ENCODE results near the gene DUSP22.
"Not testable (repeated sequence)": the region's sequence is repeated elsewhere in the genome, so short reads cannot be mapped to it uniquely, and the experiment has no call there.

The DUSP22 gene

DNA sequence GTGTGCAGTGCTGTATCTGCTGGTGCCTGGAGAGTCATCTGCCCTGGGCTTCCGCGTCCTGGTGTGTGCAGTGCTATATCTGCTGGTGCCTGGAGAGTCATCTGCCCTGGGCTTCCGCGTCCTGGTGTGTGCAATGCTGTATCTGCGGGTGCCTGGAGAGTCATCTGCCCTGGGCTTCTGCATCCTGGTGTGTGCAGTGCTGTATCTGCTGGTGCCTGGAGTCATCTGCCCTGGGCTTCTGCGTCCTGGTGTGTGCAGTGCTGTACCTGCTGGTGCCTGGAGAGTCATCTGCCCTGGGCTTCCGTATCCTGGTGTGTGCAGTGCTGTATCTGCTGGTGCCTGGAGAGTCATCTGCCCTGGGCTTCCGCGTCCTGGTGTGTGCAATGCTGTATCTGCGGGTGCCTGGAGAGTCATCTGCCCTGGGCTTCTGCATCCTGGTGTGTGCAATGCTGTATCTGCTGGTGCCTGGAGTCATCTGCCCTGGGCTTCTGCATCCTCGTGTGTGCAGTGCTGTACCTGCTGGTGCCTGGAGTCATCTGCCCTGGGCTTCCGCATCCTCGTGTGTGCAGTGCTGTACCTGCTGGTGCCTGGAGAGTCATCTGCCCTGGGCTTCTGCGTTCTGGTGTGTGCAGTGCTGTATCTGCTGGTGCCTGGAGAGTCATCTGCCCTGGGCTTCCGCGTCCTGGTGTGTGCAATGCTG is 33.0 kb downstream of the DUSP22 start:
- DNase-seq = not testable (repeated sequence)

DNA sequence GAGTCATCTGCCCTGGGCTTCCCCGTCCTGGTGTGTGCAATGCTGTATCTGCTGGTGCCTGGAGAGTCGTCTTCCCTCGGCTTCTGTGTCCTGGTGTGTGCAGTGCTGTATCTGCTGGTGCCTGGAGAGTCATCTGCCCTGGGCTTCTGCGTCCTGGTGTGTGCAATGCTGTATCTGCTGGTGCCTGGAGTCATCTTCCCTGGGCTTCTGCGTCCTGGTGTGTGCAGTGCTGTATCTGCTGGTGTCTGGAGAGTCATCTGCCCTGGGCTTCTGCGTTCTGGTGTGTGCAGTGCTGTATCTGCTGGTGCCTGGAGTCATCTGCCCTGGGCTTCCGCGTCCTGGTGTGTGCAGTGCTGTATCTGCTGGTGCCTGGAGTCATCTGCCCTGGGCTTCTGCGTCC is 33.8 kb downstream of the DUSP22 start:
- not testable (repeated sequence) for DNase-seq

DNA sequence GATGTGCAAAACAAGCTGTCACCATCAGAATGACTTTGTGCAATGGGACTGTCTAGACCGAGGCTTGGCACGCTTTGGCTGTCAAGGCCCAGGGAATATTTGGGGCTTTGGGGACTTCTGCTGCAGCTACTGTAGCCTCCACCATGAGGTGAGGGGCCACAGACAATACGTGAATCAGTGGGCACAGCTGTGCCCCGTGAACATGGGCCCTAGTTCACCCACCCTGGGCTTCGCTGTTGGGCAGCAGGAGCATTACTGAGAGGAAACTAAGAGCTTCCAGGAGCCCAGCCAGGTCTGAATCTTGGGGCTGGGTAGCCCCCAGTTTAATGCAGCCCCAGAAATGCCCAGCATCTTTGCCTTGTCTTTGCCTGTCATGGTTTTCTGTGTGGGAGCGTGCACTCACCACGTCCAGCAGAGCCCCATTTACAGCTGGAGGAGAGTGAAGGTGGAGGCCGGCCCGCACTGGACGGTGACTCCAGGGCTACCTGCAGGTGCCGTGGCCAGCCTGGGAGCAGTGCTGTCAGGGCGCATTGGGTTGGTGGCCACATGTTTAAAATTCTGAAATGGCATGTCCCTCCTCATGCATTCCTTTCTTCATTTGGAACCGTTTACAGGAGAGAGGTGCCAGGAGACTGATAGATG is 34.7 kb downstream of the DUSP22 start:
- no peak for DNase-seq

DNA sequence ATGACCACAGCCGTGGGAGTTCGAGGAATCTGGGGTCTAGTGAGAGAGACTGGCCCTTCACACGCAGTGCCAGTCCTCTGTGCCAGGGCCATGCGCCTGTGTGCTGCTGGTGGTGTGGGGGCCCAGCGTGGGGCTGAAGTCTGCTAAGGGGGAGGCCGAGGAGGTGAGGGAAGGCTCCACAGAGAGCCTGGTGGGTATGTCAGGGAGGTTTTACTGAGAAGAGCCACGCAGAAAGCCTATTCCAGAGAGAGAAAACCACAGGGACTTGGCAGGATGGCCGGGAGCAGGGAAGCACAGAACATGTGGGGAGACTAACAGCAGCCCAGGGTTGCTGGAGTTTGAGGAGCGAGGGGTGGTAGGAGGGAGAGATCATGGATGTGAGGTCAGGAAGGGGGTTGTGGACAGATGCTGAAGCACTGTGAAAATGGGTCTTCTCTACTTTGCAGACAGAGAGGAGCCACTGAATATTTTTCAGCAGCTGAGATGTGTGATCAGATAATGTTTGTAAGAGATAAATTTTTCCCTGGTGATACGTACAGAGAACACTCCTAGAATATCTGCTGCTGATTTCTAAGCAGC is 35.3 kb downstream of the DUSP22 start:
- DNase-seq = no peak

DNA sequence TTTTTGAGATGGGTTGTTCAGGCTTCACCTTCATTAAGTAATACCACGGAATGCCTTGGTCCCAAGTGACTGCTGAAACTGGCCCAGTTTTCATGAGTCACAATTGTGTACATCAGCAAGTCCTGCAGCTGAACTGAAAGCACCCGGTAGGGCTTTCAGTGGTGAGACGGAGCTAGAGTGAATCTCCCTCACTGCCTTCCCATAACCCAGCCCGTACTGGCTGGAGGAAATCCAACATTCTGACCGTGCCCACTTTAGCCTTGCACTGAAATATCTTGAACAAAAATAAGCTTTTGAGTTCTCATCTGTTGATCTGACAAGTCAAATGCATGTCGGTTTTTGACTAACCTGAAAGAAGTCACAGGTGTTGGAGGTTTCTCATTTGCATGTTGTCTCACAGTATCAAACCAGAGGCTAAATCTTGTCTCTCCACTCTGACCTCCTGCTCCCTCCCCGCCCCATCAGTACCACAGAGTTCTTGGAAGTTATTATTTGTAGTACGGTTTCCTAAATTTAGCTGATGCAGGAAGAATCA is 35.9 kb downstream of the DUSP22 start:
- DNase-seq = peak; percentile 68

DNA sequence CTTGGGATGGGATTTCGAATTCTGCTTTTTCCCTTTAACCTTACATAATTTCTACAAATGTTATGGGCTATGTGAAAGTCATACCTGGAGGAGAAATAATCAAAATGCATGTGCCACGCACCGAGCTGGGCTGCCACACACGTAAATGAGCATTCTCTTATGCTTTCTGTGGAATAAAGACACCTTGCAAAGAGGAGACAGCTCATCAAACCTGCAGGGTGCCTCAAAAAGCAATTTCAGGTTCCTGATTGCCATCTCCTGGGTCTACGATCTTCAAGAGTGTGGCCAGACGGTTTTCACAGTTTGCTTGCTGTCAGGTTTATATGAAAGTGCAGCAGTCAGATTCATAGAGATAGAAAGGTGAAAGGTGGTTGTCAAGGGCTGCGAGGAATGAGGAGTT is 36.6 kb downstream of the DUSP22 start:
- DNase-seq = no peak

DNA sequence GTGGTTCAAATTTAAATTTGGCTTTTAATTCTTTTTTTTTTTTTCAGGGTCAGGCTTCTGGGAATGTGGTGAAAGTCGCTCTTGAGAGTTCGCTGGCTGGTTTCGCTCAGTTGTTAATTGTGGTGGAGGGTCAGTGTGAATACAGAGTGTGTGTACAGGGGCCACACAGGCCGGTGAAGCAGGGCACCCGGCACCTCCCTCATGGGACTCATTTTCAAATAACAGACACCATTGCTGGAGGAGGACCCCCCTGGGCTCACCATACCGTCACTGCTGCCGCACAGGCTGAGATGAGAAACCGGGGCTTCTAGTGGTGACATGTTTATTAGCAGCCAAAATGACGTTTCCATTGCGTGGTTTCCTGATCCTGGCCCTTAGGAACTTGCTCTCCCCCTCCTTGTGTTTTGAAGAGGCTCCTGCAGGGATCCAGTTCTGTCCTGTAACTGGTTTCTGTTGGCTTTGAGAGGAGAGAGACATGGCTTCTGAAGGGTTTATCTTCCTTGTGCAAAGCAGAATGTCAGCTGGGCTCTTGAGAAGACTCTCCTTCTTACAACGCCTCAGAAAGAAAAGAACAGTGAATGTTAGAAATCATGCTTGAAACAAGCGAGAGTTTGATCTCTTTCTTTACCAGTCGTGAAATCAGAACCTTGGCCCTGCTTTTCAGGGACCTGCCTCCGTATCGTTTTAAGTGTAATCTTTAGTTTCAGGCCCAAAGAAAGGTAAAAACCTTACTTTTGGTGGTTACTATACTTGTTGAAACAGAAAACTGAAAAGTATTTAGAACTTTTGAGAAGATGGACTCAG is 37.8 kb downstream of the DUSP22 start:
- DNase-seq = no peak

DNA sequence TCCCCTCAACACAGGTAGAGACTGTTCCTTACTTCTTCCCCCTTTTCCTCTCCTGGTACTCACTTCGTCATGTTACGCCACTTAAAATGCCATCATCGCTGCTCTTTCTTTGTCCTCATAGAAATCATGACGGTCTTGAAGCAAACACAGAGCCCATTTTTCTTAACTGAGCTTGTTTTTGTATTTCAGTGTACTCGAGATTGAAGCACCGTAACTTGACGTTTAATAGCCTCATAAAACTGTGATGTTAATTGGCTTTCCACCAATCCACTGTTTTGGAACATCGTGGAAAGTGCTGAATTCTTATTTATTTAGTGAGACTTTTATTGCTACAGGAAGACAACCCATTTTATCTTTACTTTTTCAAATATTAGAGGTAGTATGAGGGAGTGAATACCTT is 38.7 kb downstream of the DUSP22 start:
- no peak for DNase-seq

DNA sequence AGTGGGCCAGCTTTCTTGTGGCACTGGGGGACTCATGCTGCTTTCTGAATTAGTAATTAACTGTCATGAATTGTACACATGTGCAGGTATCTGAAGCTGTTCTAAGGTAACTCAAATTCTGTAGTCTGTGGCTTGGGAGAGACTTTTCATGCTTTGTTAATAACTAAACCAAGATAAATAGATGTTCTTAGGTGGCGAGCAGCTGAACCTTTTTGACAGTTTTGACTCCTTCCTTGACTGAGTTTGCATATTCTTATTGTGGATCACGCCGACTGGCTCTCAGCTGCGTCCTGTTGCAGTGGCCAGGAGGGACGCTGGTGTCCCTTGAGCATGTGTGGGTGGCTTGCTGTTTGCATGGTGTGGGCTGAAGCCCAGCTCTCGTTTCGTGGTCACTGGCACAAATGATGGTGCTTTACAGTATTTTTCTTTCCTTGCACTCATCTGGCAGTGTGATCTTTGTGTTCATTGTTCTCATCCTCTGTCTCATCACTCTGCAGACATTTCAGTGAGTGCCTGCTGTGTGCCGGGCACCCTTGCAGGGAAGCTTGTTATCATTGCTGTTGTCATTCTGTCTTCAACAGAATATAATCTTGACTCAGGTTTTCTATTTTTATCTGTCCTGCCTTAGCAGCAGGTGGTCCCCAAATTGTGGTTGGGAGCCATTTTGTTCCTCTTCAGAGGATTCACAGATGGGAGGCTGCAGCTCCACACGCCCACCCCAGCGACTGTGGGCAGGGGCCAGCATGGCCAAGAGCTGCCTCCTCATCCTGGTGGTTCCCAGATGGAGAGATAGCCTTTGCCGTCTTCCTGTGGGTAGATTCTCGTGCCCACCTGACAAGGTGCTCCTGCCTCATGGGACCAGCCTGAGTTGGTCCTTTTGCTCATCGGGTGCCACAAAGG is 39.6 kb downstream of the DUSP22 start:
- DNase-seq = peak; percentile 48

DNA sequence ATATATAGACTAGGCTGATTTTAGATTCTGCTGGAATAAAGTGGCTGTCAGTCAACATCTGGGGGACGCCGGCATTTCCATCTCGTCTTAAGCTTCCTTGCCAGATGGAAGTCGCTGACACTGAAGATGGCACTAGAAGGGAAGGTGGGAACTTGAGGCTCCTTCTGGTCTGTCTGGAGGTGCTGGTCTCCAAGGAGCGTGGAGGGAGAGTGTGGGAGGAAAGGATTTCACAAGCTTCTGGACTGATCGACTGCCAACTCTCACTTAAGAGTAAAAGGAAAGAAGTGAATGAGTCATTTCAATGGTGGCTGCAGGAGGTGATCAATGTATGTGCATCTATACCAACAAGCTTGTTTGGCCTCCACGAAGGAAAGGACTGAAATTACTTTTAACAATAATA is 40.4 kb downstream of the DUSP22 start:
- DNase-seq = peak; percentile 35

DNA sequence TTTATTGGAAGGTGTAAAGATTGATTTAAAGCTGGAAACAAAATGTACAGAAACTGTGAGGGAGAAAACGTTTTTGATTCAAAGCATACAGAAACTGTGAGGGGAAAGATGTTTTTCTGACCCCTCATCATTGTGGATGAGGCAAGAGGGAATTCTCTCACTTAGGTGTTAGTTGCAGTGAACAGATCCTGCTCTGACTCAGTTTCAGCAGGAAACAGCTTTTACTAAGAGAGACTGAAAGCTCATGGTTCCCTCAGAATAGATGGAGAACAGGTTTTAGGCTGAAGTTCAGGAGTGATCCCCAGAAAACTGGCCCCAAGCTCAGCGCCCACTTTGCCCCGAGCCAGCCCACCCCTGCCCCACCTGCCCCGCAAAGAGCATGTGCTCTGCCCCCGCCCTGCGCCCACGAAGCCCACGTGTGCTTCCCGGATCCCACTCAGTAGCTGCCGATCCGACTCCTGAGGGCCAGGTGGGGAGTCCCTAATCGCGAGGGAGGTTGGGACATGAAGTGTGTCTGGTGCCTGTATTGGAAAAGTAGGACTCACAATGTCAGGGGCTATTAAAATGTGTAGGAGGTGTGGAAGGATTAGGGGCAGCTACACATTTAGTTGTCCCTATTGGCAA is 41.2 kb downstream of the DUSP22 start:
- no peak for DNase-seq

DNA sequence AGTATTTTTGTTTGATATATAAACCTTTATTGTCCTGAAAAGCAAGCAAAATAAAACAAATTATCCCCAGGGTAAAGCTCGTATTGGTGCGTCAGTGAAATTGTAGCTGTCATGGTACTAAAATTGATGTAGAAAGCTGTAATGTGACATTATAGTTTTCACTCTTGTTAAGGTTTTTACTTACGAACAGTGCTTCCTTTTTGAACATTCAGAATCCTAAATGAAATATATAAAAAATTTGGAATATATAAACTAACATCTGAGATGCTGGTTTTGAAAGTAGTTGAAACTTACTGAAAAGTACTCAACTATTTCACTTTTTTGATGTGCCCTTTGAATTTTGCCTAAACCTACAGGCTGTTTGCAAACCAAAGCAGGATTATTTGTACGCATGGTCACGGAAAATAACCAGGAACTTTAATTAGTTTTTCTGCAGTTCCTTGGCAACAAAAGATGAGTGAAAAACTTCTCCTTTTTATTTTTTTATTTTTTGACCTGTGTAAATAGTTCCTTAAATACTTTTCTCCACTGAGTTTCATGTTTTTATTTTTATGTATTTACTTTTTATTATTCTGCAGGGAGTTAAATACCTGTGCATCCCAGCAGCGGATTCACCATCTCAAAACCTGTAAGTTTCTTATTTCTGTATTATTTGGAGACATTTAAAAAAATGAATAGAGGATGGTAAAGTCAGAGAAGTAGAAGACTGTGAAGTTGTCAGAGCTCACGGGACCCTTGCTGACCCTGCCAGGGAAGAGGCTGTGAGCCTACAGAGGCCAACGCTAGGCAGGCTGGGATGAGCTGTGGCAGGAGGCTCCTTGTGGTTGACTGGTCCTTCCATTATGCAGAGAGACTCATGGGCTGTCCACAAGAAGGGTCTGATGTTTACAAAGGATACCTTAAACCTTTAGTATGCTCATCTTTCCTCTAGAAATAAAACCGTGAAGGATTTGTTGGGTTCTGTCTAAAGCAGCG is 42.5 kb downstream of the DUSP22 start:
- no peak for DNase-seq

DNA sequence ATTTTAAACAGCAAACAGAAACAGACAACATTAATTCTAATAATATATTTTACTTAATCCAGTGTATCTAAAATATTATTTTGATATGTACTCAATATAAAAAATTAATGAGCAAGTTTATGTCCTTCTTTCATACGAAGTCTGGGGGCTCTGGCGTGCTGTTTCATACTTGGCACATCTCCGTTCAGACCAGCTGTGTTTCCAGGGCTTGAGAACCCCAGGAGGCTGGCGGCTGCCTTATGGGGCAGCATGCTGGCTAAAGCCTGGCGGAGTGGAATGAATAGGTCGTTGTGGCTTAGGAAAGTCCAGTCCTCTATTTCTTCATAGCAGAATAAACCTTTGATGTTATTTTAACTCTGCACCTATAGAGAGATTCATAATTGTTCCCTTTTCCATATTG is 43.3 kb downstream of the DUSP22 start:
- no peak for DNase-seq

DNA sequence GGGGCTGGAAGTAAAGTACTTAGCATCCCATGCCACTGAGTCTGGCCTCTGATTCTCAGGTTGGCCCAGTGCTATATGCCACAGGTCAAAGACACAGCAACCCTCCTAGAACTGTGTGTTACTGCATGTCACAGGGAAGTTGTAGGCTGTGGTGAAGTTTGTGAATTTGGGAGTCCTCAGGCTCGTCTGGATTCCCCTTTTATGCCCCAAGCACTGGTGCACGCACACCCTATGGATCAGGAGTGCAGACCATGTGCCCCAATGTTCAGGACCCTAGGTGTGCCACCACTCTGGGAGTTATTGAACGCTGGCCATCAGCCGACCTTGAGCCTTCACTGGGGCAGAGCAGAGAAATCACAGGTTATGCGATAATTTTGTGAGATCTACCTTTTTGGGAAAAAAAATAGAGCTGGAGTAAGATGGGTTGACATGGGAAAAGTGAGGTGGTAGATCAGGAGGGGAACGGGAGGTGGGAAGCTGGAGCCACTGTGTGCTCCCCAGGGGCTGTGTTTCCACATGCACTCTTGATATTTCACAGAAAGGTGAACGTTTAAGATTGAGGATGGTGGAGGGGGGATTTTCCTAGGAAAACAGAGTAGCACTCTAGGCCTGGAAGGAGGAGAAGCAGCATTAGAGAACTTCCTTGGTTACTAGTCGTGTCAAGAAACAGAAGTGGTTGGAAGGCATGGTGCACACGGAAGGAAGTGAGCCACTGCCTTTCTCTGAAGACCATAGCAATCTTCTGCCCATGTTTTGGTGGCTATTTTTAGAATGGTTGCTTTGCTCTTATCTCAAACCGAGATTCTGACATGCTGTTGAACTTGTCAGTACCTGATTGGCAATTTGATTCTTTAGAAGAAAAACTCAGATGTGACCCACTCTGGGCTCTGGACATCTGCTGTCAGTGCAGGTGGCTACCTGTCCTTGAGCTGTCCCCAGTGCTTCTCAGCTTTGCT is 44.1 kb downstream of the DUSP22 start:
- peak; percentile 42 for DNase-seq

DNA sequence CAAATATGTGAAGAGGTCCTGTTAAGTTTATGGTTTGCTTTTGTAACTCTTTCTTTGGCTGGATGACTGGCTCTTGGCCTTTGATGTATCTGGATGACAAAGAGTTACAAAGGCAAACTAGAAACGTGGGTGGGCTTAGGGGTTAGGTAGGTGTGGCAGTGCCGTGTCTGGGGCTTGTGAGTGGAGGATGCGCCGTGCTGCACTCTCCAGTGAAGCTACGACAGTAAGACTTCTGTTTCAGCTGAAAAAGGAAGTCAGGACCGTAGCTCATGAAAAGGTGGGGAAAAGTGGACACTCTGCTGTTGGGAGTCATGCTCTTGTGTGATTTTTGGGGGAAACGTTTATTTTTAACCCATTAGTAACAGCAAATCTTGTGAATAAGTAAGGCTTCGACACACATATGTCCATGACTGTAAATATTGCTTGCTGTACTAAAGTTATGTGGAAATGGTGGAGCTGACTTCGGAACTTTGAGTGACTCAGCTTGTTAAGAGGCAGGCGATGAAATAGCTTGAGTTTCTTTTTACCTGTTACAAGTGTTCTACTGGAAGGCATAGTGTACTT is 45.6 kb downstream of the DUSP22 start:
- DNase-seq = no peak

DNA sequence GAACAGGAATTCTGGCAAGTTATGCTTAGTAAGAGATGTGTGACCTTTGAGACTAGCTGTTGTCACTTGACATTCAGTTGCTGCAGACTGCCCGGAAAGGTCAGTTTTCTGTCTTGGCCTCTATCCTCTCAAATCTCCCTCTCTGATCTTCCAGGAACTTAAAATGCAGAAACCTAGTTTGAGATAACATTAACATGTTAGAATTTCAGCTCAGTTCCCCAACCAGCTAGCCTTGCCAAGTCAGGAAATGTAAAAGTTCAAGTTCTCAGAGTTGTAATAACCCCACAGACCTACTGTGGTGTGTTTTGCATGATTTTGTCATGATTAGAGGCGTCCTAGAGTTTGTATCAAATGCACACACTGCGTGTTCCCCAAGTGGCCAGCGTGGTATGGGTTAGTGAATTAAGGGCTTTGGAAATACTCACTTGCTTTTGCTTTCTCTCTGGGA is 46.6 kb downstream of the DUSP22 start:
- no peak for DNase-seq

DNA sequence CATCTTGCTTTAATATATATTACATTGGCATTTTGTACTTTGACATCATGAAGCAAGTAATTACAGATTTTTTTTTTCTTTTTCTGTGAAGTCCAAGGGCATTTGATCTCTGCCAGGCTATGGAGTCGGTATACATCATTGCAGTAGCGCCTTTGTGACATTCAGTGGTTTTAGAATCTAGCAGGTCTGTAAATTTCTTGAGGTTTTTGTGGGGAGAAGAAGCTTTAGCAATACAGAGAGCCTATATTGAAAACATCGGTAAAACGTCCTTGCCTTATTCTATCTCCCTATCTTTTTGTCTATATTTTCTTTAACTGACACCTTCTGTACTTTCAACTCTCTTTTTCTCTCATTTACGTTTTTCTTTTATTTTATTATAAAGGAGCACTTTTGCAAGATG is 47.2 kb downstream of the DUSP22 start:
- DNase-seq = peak; percentile 66

DNA sequence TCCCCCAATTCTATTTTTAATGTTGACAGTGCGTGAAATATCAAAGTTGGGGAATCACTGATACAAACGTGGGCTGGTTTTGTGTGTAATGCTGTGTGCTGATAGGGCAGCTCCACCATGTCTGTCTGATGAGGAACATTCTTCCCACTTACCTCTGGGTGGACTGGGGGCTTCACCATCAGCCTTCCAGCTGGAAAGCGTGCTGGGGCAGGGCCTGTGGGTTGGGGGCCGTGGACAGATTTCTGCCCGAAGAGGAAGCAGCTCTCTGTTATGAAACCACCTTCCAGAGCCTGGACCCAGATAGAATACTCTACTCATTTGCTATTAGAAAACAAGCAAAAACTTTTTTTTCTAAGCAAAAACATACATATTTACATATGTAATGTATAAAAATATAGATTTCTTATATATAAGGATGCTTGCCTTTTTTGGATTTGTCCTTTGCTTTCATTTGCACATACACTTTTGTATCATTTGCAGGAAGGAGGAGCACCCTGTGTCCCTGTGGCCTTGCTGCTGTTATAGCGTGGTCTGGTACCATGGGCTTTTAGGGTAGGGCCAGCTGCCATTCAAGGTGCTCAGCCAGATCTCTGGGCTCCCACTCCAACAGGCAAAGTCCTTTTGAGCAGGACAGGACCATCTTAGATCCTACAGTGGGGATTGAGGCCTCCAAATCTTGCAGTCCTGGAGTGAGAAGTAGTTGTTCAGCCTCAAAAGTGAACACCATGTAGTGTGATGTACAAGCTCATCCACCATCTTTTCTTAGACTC is 48.1 kb downstream of the DUSP22 start:
- no peak for DNase-seq

Data from activated CD4-positive, alpha-beta T cell treated with anti-CD3 and anti-CD28 coated beads, Interleukin-2, Interleukin-6, amounts not matched to agents 100 ng/mL and 50 ng/mL, durations not matched to agents 16 hours and 8 hours (primary cell).